HG03342 (cell line): ENCODE results near the gene KCTD20.

Experiments
- ATAC-seq: cut with Tn5 transposase; IDR thresholded peaks from one replicate; pipeline ENCODE4 v1.9.1; 2021; ENCODE audit warnings: mild to moderate bottlenecking, moderate library complexity; ENCODE audit not compliant: unreplicated experiment

Gene KCTD20

GRCh38 chr6:36491378-36491965, 48.7 kb downstream of the KCTD20 start:
- no peak for ATAC-seq

DNA sequence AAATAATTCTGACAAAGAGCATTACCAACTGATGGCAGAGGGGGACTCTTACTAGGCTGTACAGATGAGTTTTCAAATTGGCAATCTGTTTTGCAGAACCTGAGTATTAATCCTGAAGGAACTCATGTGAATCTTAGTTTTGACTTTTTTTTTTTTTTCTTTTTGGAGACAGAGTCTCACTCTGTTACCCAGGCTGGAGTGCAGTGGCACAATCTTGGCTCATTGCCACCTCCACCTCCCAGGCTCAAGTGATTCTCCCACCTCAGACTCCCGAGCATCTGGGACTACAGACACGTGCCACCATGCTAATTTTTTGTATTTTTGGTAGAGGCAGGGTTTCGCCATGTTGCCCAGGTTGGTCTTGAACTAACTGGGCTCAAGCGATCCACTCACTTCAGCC, 49.3 kb downstream of the KCTD20 start:
- ATAC-seq, result no peak

- no peak for ATAC-seq
Measured at GRCh38 chr6:36492621-36493020, 49.8 kb downstream of the KCTD20 start.

- no peak for ATAC-seq
Measured at GRCh38 chr6:36493319-36493718, 50.5 kb downstream of the KCTD20 start.

DNA sequence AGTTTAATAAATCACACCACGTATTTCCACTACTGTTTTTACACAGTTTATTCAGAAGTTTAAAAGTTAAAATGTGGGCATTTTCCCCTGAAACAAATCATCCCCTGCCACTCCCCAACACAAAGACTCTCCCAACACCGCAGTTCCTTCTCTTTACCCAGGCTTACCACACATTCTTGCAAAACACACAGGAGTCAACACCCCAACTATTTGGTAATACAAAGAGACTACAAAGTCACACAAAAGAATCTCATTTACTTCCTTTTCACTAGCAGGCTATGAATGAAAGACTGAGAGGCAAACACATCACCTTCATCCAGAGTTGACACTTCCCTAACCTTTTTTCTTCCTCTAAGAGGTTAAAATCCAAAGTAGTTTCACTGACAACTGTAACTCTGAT, 51.1 kb downstream of the KCTD20 start:
- no peak for ATAC-seq

DNA sequence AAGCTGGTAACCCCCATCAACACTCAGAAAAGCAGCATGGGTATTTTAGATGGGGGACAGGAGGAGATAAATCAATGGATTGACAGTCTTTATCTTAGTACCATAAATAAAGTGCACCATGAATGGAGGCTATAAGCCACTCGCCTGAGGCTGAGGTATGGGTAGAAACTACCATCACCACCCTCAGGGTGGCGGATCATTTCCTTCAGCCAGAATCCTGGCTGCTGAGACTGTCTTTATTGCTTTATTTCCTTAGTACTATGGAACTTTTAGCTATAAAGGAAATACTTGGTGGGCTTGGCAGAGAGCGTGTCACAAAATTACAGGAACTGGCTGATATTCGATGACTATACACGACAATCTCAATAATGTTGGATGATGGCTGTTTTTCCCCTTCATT, 52.3 kb downstream of the KCTD20 start:
- ATAC-seq, result no peak

DNA sequence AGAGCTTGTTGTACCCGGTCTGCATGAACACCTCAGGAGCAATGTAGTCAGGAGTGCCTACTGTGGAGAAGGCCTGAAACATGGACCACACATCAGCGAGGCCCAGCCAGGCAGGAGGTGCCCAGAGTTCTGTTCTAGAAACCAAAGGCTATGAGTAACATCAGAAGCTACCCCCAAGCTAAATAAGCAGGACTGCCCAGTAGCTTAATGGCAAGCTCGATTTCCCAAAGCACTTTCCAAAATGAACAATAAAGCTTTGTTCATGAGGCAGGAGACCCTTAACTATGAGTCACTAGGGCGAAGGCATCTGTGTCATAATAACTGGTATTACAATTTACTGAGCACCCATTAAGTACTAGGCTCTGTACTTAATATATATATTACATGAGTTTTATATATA, 57.1 kb downstream of the KCTD20 start:
- ATAC-seq, result no peak

- ATAC-seq, result no peak
Measured at GRCh38 chr6:36501686-36502085, 58.9 kb downstream of the KCTD20 start.

DNA sequence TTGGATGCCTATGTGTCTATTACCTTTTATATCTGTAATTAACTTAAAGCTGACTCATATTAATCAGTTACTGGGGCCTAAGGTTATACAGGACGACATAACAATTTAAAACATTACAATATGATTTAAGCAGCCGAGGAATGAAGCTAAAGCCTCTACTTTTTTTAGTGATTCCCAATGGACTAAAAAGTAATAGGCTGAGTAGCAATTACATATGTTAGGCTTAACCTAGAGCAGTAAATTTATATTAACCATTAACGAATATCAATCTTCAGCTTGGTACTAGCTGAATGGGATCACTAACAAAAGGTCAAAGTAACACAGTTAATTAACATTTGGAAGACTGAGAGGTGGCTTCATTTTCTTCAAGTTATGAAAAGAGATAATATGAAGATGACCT, 61.4 kb downstream of the KCTD20 start:
- ATAC-seq, result no peak

DNA sequence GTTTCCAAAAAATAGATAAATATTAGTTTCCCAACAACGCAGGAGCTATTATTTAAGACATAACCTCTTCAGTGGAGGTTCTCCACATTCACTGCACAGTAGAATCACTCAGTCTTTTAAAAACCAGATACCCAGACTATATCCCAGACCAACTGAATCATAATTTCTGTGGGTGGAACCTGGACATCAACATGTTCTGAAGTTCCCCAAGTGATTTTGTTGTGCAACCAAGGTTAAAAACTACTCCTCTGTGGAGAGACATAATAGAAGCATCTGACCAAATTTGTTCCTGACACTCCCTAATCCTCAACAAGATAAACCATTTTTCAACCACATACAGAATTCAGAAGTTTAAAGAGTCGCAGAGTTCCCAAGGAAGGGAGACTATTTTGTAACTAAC, 62.2 kb downstream of the KCTD20 start:
- no peak for ATAC-seq

DNA sequence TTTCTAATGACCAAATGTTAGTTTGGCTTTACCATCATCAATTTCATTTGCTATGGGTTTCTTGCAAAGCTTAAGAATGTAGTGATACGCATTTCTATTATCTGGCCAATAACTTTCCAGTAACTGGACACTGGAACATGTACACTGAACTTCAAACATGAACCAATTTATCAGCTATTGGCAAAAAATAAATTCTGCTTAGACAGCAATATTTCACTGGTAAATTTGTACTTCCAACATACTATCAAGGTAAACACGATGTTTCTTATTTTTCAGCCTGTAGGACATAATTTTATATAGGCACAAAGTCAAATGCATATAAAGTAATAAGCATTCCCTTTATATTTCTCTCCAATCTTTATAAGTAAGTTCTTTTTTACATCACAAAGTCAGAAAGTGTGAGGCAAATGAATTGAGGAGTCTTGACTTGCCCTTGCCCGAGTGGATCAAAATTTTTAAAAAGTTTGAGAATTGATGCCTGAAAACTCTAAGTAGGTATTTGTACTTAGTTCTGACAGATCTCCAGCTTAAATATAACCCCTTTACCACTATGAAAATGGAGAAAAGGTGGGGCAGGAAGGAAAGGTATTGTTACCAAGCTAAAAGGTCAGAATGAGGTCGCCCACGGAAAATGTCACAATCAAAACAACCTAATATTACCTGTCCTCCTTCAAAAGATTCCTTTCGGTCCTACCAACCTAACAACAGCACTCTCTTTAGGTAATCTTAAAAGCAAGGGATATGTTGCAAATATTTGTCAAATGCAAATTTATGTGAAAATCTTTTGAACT, 63.1 kb downstream of the KCTD20 start:
- ATAC-seq, result no peak

GRCh38 chr6:36506611-36507010, 63.8 kb downstream of the KCTD20 start:
- ATAC-seq, result no peak

DNA sequence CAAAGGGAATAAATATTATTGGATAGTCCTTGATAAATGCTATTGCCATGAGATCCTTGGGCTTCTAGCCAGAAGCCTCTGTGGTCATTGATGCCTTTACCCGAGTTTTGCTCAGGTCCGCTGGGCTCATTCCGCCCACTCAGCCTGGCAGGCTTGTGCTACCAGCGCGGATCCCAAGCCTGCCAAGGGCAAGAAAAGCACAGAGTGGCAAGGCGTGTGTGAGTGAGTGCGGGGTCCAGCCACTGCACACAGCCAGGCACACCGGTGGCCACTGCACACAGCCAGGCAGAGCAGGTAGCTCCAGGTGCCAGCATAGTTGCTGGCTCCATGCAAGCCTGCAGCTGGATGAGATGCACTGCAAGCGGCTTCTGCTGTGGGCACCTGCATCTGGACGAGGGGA, 65.7 kb downstream of the KCTD20 start:
- no peak for ATAC-seq

GRCh38 chr6:36510365-36510764, 67.6 kb downstream of the KCTD20 start:
- ATAC-seq, result no peak

- no peak for ATAC-seq
Measured at GRCh38 chr6:36514554-36515456, 72.0 kb downstream of the KCTD20 start.

DNA sequence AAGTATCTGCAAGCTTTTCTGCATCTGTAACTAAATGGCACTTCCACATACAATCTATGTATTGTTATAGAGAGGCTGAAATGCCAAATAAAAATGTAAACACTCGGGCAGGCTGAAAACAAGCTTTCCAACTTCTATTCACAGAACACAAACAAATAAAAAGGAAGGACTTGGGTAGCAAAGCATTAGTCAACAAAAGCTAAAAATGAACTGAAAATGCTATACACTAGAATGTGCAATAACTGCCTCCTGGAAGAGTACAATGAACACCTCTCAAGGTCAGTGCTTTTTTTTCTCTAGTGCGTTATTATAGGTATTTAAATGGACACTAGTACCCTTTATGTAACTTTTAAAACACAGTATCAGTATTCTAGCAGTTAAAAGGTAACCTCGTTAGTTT, 73.0 kb downstream of the KCTD20 start:
- no peak for ATAC-seq

DNA sequence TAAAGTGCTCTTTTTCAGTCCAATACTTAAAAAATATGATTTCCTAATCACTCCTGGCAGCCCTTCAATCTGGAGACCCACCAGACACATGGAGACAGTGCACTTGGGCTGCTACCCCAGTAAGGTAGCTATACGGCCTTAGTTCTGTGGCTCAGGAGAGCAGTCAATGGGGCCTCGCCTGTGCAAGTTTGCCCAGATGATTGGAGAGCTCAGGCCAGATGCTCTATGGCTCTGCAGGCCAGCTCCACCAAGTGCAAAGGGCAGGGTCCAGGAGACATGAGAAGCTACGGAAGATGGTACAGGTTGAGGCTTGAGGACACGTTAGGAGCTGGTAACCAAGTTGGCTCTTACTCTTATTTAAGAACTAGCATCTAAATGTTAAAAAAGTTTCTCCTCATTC, 73.8 kb downstream of the KCTD20 start:
- no peak for ATAC-seq

DNA sequence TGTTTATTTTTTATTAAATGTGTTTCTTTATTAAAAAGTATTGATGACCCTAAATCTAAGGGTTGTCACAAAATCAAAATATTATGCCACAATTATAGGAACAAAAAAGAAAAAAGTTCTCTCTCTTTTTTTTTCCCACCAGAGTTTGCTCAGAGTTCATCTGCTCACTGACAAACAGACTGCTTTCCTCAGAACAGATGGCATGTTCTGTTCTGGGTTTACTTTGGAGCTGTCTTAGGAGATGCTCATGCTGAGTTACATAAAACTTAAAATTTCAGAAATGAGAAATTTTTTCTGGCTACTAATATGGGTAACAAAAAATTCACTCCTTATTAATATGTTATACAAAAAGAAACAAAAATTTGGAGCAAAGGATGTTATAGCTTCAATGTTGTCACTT, 74.2 kb downstream of the KCTD20 start:
- ATAC-seq, result no peak

DNA sequence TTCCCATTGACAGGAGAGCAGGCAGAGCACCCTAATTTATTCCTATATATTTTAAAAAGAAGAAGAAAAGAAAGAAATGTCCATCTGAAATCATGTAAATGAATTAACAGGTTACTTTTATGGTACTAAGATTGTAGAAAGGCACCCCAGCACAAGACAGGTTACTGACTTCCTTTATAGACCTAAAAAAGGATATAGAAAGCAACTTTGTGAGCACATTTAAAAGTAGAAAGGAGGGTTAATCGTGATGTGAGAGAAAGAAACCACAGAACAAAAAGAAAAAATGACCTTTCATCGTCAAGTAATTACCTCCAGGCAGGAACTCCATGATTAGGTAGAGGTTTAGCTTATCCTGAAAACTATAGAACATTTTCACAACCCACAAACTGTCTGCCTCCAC, 74.6 kb downstream of the KCTD20 start:
- no peak for ATAC-seq

GRCh38 chr6:36519352-36519751, 76.6 kb downstream of the KCTD20 start:
- ATAC-seq, result no peak

DNA sequence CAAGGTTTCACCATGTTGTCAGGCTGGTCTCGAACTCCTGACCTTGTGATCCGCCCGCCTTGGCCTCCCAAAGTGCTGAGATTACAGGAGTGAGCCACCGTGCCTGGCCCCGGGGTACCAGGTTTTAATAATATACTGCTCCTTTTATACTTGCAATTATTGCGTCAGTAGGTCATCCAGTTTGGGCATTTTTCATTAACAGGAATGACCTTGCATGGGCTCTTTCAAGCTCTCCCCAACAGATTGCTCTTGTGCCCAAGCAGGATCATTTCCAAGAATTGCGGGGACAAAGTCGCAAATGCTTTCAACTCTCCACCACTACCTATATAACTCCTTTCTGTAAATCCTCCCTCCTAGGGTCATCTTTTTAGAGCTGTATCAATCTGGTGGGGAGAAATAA, 80.7 kb downstream of the KCTD20 start:
- no peak for ATAC-seq
